Endothelial cell of umbilical vein (primary cell): ENCODE measurements around the gene TCEAL4. TPM values are rescaled to one million over a fixed set of nuclear protein-coding genes. Genes with fewer than 3 reads are reported as not detected.

ENCODE experiments used
- BruUV-seq: library from RNA; stranded (reverse); fragments of 400-500 nt; replicated peaks from 2 replicates; lab custom pipeline; 2021; lab: Mats Ljungman, UMichigan
- CTCF ChIA-PET: fragments of 300-600, 350-600 bp; sonication (Branson Sonifier 250); formaldehyde crosslinking; loops from one replicate; lab custom pipeline; 2021; ENCODE audit warnings: antibody characterized with exemption, inconsistent platforms; lab: Charles Lee
- POLR2A ChIA-PET: fragments of 300-600, 350-600 bp; sonication (Branson Sonifier 250); formaldehyde crosslinking; loops from one replicate; lab custom pipeline; 2021; ENCODE audit warnings: antibody characterized with exemption, inconsistent platforms; lab: Charles Lee
- DNase-seq: peaks from one replicate; pipeline ENCODE4 v3.0.0-alpha.2; 2011; ENCODE audit warnings: low read depth, low spot score
- FAIRE-seq: peaks from 2 replicates; lab custom pipeline; 2011; peaks lifted over from hg19 to GRCh38; lab: Jason Lieb, UNC
- H2AFZ ChIP-seq: 2 replicates; pipeline ENCODE4 v1.6.0; 2012; ENCODE audit warnings: low read depth, low read length, control low read depth, inconsistent platforms
- H3K27ac ChIP-seq: 2 replicates; pipeline ENCODE4 v1.5.1; 2011; ENCODE audit warnings: low read depth, mild to moderate bottlenecking, control low read depth, low read length, moderate library complexity; ENCODE audit not compliant: insufficient read depth
- H3K27me3 ChIP-seq, 2 experiments: 2 replicates each; pipeline versions ENCODE4 v1.6.0 to v1.6.1; 2011; ENCODE audit warnings: low read length in 2 of 2, mixed read lengths in 1 of 2; ENCODE audit not compliant: control insufficient read depth in 2 of 2, insufficient read depth in 2 of 2
- H3K36me3 ChIP-seq, 2 experiments: 2 replicates in 1 of 2; 3 replicates in 1 of 2; pipeline ENCODE4 v1.5.1; 2011; ENCODE audit warnings: low read length in 2 of 2, mild to moderate bottlenecking in 1 of 2, moderate library complexity in 1 of 2; ENCODE audit not compliant: control insufficient read depth in 2 of 2, insufficient read depth in 2 of 2; ENCODE audit errors: extremely low read depth in 1 of 2
- H3K4me1 ChIP-seq: 3 replicates; pipeline ENCODE4 v1.5.1; 2011; ENCODE audit warnings: mild to moderate bottlenecking, low read length; ENCODE audit not compliant: control insufficient read depth, insufficient read depth; ENCODE audit errors: extremely low read depth
- H3K4me2 ChIP-seq: 2 replicates; pipeline ENCODE4 v1.6.1; 2011; ENCODE audit warnings: low read length, control low read depth, mixed read lengths; ENCODE audit not compliant: insufficient read depth
- H3K4me3 ChIP-seq, 3 experiments: fragments of 200-600 bp in 1 of 3; sonication (generic), shearing (Covaris generic) in 1 of 3; replicated peaks in 1 of 3; 2 replicates each; pipeline ENCODE4 v1.5.1; 2011 to 2016; ENCODE audit warnings: control low read depth in 3 of 3, low read length in 3 of 3, mild to moderate bottlenecking in 2 of 3, inconsistent platforms in 1 of 3, low read depth in 1 of 3, moderate library complexity in 1 of 3; ENCODE audit not compliant: insufficient read depth in 1 of 3
- H3K79me2 ChIP-seq: 2 replicates; pipeline ENCODE4 v1.6.0; 2012; ENCODE audit warnings: low read length, inconsistent platforms; ENCODE audit not compliant: control insufficient read depth, insufficient read depth
- H3K9ac ChIP-seq: replicated peaks from 2 replicates; pipeline ENCODE3; 2011; ENCODE audit warnings: low read length, control low read depth; ENCODE audit not compliant: insufficient read depth; ENCODE audit errors: extremely low read depth
- H3K9me1 ChIP-seq: replicated peaks from 3 replicates; pipeline ENCODE4 v1.6.0; 2011; ENCODE audit warnings: mild to moderate bottlenecking, low read length; ENCODE audit not compliant: control insufficient read depth, insufficient read depth; ENCODE audit errors: extremely low read depth
- H3K9me3 ChIP-seq: replicated peaks from 2 replicates; pipeline ENCODE4 v1.5.1; 2012; ENCODE audit warnings: low read length, inconsistent platforms; ENCODE audit not compliant: control insufficient read depth, insufficient read depth
- H4K20me1 ChIP-seq: replicated peaks from 2 replicates; pipeline ENCODE3; 2011; ENCODE audit warnings: mild to moderate bottlenecking, low read length; ENCODE audit not compliant: control insufficient read depth, insufficient read depth; ENCODE audit errors: extremely low read depth
- EZH2 ChIP-seq: IDR thresholded peaks from 2 replicates; pipeline ENCODE4 v1.6.1; 2012; ENCODE audit warnings: borderline replicate concordance, low read depth, mild to moderate bottlenecking, moderate library complexity, low read length, inconsistent platforms; ENCODE audit not compliant: severe bottlenecking
- FOS ChIP-seq: IDR thresholded peaks from 2 replicates; pipeline ENCODE4 v1.6.1; 2011; ENCODE audit warnings: mild to moderate bottlenecking, low read length, moderate library complexity, borderline replicate concordance; ENCODE audit not compliant: insufficient read depth
- GATA2 ChIP-seq: IDR thresholded peaks from 2 replicates; pipeline ENCODE4 v1.7.0; 2011; ENCODE audit warnings: low read depth, mild to moderate bottlenecking, moderate library complexity, mixed read lengths, low read length; ENCODE audit not compliant: insufficient read length, insufficient read depth
- JUN ChIP-seq: IDR thresholded peaks from 2 replicates; pipeline ENCODE4 v1.6.1; 2011; ENCODE audit warnings: borderline replicate concordance, low read depth; ENCODE audit not compliant: insufficient read length, insufficient read depth
- MAX ChIP-seq: IDR thresholded peaks from 2 replicates; pipeline ENCODE4 v1.6.1; 2011; ENCODE audit not compliant: insufficient read depth, insufficient read length
- MYC ChIP-seq: IDR thresholded peaks from one replicate; pipeline ENCODE4 v1.6.1; 2011; ENCODE audit warnings: mild to moderate bottlenecking, low read depth, low read length
- POLR2A ChIP-seq: IDR thresholded peaks from 2 replicates; pipeline ENCODE4 v1.6.1; 2012; ENCODE audit warnings: low read depth, mild to moderate bottlenecking, control low read depth, low read length
- POLR2AphosphoS5 ChIP-seq: IDR thresholded peaks from 2 replicates; pipeline ENCODE4 v1.6.1; 2012; ENCODE audit warnings: low read depth, mild to moderate bottlenecking, control low read depth, low read length, moderate library complexity; ENCODE audit not compliant: insufficient read depth
- dilution Hi-C: fragments of 300-500 bp; cut with MboI; formaldehyde crosslinking; loops from one replicate; pipeline ENCODE4 v1.15.0; 2019; ENCODE audit warnings: low sequenced_read_pairs; ENCODE audit not compliant: extremely low pct_ligation_motif_present
- intact Hi-C: fragments of 100-400 bp; cut with micrococcal nuclease; formaldehyde crosslinking; loops from one replicate; pipeline ENCODE4 v1.10.0; 2022
- polyA plus RNA-seq, 4 experiments: library from polyadenylated mRNA; depleted of rRNA in 3 of 4; stranded (reverse) in 3 of 4; unstranded in 1 of 4; fragments of >200 nt; gene quantifications; 2 replicates each; pipeline versions ENCODE4 v1.2.1 to v1.2.3, GENCODE V29; 2011 to 2012; ENCODE audit warnings: missing spikeins in 1 of 4
- total RNA-seq: library from RNA; stranded (reverse); gene quantifications from 2 replicates; pipeline ENCODE4 v1.2.3, GENCODE V29; 2021
- TF ChIP-seq, protein P1 (sequence below), 2 donors: IDR thresholded peaks; 1 replicate in 1 of 2; 2 replicates in 1 of 2; pipeline ENCODE4 v1.5.1; 2011; ENCODE audit warnings: low read length in 2 of 2, mild to moderate bottlenecking in 2 of 2, moderate library complexity in 2 of 2, control low read depth in 1 of 2, inconsistent platforms in 1 of 2, low read depth in 1 of 2; ENCODE audit not compliant: insufficient read depth in 1 of 2; ENCODE audit errors: extremely low read depth in 1 of 2

Gene TCEAL4
- total and polyA plus RNA-seq, 2 donors (not counting 3 experiments of a cell fraction or from before 2014, with no cell fraction given): 16.9 to 74.6 TPM

DNA sequence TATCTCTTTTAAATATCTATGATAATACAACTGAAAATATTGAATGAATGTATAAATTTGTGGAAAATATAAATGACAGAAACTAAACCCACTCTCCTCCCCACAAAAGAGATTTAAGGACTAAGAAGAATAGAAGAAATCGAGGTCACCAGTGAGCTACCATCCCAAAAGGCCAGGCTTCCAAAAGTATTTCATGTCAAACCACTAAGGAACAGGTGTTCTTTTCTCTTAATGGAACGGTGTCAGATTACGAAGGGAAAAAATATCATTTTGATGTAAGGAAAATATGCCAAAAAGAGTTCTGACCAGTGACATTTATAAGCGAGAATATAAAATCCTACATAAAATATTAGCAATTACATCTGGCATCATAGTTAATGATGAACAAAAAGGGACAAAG, 13.6 kb upstream of the TCEAL4 start:
- Histone ChIP-seq H2AFZ (no peak overlapping the region), H4K20me1 (no peaks in the 10 kb centered on the region), H3K79me2 (no peaks in the 10 kb centered on the region), H3K27me3 (no peaks in the 10 kb centered on the region), H3K4me2 (no peak overlapping the region), H3K9me3 (no peaks in the 10 kb centered on the region), H3K27ac (no peak overlapping the region), H3K4me1 (no peaks in the 10 kb centered on the region), H3K36me3 (no peaks in the 10 kb centered on the region), H3K9ac (no peak overlapping the region), H3K4me3 (no peak overlapping the region), H3K9me1 (no peaks in the 10 kb centered on the region)
- POLR2A ChIA-PET: no interaction called here
- DNase-seq: no peak
- CTCF ChIA-PET: no interaction called here
- TF ChIP-seq FOS: no peak
- no peak for TF ChIP-seq MYC
- no peak for TF ChIP-seq POLR2AphosphoS5
- TF ChIP-seq JUN: no peak
- TF ChIP-seq MAX: no peak
- TF ChIP-seq, protein P1, sequence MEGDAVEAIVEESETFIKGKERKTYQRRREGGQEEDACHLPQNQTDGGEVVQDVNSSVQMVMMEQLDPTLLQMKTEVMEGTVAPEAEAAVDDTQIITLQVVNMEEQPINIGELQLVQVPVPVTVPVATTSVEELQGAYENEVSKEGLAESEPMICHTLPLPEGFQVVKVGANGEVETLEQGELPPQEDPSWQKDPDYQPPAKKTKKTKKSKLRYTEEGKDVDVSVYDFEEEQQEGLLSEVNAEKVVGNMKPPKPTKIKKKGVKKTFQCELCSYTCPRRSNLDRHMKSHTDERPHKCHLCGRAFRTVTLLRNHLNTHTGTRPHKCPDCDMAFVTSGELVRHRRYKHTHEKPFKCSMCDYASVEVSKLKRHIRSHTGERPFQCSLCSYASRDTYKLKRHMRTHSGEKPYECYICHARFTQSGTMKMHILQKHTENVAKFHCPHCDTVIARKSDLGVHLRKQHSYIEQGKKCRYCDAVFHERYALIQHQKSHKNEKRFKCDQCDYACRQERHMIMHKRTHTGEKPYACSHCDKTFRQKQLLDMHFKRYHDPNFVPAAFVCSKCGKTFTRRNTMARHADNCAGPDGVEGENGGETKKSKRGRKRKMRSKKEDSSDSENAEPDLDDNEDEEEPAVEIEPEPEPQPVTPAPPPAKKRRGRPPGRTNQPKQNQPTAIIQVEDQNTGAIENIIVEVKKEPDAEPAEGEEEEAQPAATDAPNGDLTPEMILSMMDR (IDR thresholded peaks at IDR 0.05; ENCODE audit: extremely low read depth in 1 of 2, insufficient read depth in 1 of 2, low read depth in 1 of 2, low read length in 2 of 2): no peak
- no peak for TF ChIP-seq EZH2
- no peak for TF ChIP-seq GATA2
- no peak for TF ChIP-seq POLR2A
- dilution Hi-C loops: no loop called here
- intact Hi-C loops: no loop called here
- no TSS peak for BruUV-seq
- no peak for FAIRE-seq
